Myometrial cell (primary cell): ENCODE results near the gene EML4. TPM values are rescaled to one million over a fixed set of nuclear protein-coding genes. Genes with fewer than 3 reads are reported as not detected.

ENCODE experiments used
- total RNA-seq: library from RNA; depleted of rRNA; stranded (reverse); fragments of >200 nt; gene quantifications from 2 replicates; pipeline ENCODE4 v1.2.3, GENCODE V29; 2015

Gene EML4, protein sequence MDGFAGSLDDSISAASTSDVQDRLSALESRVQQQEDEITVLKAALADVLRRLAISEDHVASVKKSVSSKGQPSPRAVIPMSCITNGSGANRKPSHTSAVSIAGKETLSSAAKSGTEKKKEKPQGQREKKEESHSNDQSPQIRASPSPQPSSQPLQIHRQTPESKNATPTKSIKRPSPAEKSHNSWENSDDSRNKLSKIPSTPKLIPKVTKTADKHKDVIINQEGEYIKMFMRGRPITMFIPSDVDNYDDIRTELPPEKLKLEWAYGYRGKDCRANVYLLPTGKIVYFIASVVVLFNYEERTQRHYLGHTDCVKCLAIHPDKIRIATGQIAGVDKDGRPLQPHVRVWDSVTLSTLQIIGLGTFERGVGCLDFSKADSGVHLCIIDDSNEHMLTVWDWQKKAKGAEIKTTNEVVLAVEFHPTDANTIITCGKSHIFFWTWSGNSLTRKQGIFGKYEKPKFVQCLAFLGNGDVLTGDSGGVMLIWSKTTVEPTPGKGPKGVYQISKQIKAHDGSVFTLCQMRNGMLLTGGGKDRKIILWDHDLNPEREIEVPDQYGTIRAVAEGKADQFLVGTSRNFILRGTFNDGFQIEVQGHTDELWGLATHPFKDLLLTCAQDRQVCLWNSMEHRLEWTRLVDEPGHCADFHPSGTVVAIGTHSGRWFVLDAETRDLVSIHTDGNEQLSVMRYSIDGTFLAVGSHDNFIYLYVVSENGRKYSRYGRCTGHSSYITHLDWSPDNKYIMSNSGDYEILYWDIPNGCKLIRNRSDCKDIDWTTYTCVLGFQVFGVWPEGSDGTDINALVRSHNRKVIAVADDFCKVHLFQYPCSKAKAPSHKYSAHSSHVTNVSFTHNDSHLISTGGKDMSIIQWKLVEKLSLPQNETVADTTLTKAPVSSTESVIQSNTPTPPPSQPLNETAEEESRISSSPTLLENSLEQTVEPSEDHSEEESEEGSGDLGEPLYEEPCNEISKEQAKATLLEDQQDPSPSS
- total RNA-seq, result 22.2 and 33.1 TPM in 2 replicates

DNA sequence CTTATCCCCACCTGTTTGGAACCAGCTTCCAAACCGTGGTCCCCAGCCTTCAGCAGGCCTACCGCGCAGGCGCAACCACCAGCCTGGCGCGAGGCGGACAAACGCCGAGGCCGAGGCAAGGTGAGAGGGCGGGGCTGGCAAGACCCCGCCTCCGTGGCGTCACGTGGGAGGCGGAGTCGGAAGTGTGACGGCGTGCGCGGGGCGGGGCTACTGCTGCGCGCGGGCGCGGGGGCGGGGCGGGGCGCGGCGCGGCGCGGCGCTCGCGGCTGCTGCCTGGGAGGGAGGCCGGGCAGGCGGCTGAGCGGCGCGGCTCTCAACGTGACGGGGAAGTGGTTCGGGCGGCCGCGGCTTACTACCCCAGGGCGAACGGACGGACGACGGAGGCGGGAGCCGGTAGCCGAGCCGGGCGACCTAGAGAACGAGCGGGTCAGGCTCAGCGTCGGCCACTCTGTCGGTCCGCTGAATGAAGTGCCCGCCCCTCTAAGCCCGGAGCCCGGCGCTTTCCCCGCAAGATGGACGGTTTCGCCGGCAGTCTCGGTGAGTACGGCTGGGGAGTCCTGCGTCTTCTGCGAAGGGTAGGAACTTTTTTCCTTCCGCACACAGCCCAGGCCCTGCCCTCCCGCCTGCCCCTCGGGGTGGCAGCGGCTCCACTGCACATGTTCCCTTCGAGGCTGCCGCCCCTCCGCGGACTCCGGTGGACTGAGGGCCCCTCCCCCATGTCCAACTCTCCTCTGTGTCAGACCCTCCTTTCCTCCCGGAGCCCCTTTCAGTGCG is at the start of gene EML4:
Gene EML4 (plus strand): TSS at position 254 of the 774 bp plus-strand sequence. CDS start 259 bp downstream, at position 513.

DNA sequence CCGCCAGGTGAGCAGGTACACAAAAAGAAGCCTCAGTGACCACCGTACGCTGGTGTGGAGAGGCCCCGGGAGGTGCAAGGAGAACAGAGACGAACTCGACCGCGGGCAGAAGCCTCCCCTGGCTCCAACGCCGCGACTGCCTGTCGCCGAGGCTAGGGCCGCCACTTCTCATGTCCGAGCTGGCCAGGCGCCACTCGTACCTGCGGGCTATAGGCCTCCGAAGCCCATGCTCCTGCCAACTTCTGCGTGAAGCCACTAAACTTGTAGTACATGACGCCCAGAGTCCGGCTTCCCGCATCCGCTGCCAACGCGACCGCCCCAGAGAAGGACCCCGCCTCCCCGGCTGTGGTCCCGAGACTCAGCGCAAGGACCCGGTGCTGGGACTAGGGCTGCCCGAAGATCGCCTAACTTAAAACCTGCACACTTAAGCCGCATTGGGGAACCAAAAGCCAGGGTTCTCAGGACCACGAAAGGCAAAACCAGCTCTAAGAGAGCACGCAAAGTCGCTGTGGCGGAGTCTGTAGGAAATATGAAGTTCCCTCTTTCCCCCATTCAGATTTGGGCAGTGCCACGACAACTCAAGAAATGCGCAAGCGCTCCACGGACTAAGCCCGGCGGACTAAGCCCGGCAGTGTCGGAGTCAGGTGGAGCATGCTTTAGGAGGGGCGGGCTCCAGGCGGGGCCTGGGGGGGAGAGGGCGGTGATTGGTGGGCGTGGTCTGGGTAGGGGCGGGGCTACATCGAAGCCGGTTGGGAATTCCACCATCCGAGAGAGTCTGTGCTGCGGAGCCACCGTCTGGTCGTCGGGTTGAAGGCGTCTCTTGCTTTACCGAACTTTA is 192.0 kb downstream of the EML4 start, which contains the start of gene COX7A2L:
Gene COX7A2L (minus strand): TSS at position 328 of the 838 bp plus-strand sequence. CDS start 56 bp downstream, at position 272.

Other genes starting within 250 kb of the EML4 start
- 57.2 and 63.1 TPM in 2 replicates for gene PKDCC, start 121.3 kb upstream of the EML4 start, total RNA-seq
- gene COX7A2L, start 191.9 kb downstream of the EML4 start, total RNA-seq, result 211 and 253 TPM in 2 replicates